Progenitor cell of endocrine pancreas (in vitro differentiated cells): ENCODE results near the gene XYLT2. TPM values are rescaled to one million over a fixed set of nuclear protein-coding genes. Genes with fewer than 3 reads are reported as not detected.

Source experiments
- total RNA-seq: library from RNA; stranded (reverse); gene quantifications from 2 replicates; pipeline ENCODE4 v1.2.1, GENCODE V29; 2021

The XYLT2 gene
- total RNA-seq, 1 donor from 2014 or later, result 28.6 TPM

Other genes with a start within 250 kb of the XYLT2 start
- 6.0 and 7.7 TPM in 2 replicates for gene SAMD14, start 216.0 kb upstream of the XYLT2 start, total RNA-seq
- 34.3 and 35.7 TPM in 2 replicates for gene PPP1R9B, start 195.4 kb upstream of the XYLT2 start, total RNA-seq
- gene SGCA, start 180.1 kb upstream of the XYLT2 start, total RNA-seq, result not detected in 2 replicates
- gene COL1A1, start 144.5 kb upstream of the XYLT2 start, total RNA-seq, result 26.7 and 38.4 TPM in 2 replicates
- 7.4 and 7.6 TPM in 2 replicates for gene TMEM92, start 71.7 kb upstream of the XYLT2 start, total RNA-seq
- gene MRPL27, start 27.1 kb downstream of the XYLT2 start, total RNA-seq, result 59.1 and 59.6 TPM in 2 replicates
- 10.1 and 15.0 TPM in 2 replicates for gene EME1, start 27.1 kb downstream of the XYLT2 start, total RNA-seq
- 55.2 and 56.0 TPM in 2 replicates for gene LRRC59, start 51.4 kb downstream of the XYLT2 start, total RNA-seq
- gene ACSF2, start 80.1 kb downstream of the XYLT2 start, total RNA-seq, result 69.7 and 72.6 TPM in 2 replicates
- gene CHAD, start 122.8 kb downstream of the XYLT2 start, total RNA-seq, result not detected in 2 replicates
- gene RSAD1, start 132.7 kb downstream of the XYLT2 start, total RNA-seq, result 34.4 and 40.7 TPM in 2 replicates
- 1.7 and 3.5 TPM in 2 replicates for gene MYCBPAP, start 162.3 kb downstream of the XYLT2 start, total RNA-seq
- gene EPN3, start 186.6 kb downstream of the XYLT2 start, total RNA-seq, result 8.5 and 9.1 TPM in 2 replicates
- 84.1 and 90.3 TPM in 2 replicates for gene SPATA20, start 201.0 kb downstream of the XYLT2 start, total RNA-seq
- 0.19 and 0.36 TPM in 2 replicates for gene CACNA1G, start 214.6 kb downstream of the XYLT2 start, total RNA-seq